Liver (tissue), 3 donors: ENCODE measurements around the gene SH3BP1.

ENCODE experiments used
- CTCF ChIP-seq: fragments of 150-350 bp; IDR thresholded peaks from 2 replicates; pipeline ENCODE4 v1.5.1; 2017; ENCODE audit warnings: improper control_type of control experiment, low read depth, low read length; ENCODE audit not compliant: missing input control
- HNF4A ChIP-seq, 2 donors: conservative IDR thresholded peaks; 2 replicates each; pipeline ENCODE4 v1.6.1; 2016; ENCODE audit warnings: antibody characterized with exemption in 2 of 2, mild to moderate bottlenecking in 2 of 2
- HNF4G ChIP-seq: IDR thresholded peaks from 2 replicates; pipeline ENCODE4 v1.6.1; 2016; ENCODE audit warnings: antibody characterized with exemption
- MAX ChIP-seq: IDR thresholded peaks from 2 replicates; pipeline ENCODE4 v1.6.1; 2016; ENCODE audit warnings: antibody characterized with exemption
- RAD21 ChIP-seq, 2 donors: IDR thresholded peaks; 2 replicates each; pipeline ENCODE4 v1.6.1; 2016; ENCODE audit warnings: antibody characterized with exemption in 2 of 2, mild to moderate bottlenecking in 2 of 2
- REST ChIP-seq: IDR thresholded peaks from 2 replicates; pipeline ENCODE4 v1.6.1; 2016; ENCODE audit warnings: antibody characterized with exemption, mild to moderate bottlenecking
- RXRA ChIP-seq, 2 donors: IDR thresholded peaks; 2 replicates each; pipeline ENCODE4 v1.6.1; 2017 to 2018; ENCODE audit warnings: antibody characterized with exemption in 2 of 2, mild to moderate bottlenecking in 1 of 2
- donor health status: healthy.
- donor health status: healthy.

GRCh38 chr22:37631448-37632173, 7.9 kb upstream of the SH3BP1 start:
- TF ChIP-seq CTCF (no peak), REST (no peak), MAX (no peak), HNF4A (conservative IDR thresholded peaks at IDR 0.05) (peak; percentile 79 to 83), RAD21 (IDR thresholded peaks at IDR 0.05) (no peak), HNF4G (peak; percentile 47), RXRA (IDR thresholded peaks at IDR 0.05) (peak; percentile 21 to 44)
